ENCODE measurements around the gene RRAGB.
"Not testable (repeated sequence)": the region's sequence is repeated elsewhere in the genome, so short reads cannot be mapped to it uniquely, and the experiment has no call there.

The RRAGB gene

GRCh38 chrX:55717521-55718497, at the start of gene RRAGB:
Gene RRAGB, plus strand, starts transcription at chrX:55717749. Its CDS starts 579 bp downstream, at chrX:55718328.
- DNase-seq (ENCODE audit: low spot score) = peak; percentile 93

DNA sequence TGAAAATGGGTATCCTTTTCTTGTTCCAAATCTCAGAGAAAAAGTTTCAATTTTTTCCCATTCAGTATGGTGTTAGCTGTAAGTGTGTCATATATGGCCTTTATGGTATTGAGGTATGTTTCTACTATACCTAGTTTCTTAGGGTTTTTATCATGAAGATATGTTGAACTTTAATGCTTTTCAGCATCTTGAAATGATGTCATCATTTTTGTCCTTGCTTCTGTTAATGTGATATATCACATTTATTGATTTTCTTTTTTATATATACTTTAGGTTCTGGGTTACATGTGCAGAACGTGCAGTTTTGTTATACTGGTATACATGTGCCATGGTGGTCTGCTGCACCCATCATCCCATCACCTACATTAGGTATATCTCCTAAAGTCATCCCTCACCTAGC, 49.5 kb upstream of the RRAGB start:
- DNase-seq (ENCODE audit: low spot score) = no peak

DNA sequence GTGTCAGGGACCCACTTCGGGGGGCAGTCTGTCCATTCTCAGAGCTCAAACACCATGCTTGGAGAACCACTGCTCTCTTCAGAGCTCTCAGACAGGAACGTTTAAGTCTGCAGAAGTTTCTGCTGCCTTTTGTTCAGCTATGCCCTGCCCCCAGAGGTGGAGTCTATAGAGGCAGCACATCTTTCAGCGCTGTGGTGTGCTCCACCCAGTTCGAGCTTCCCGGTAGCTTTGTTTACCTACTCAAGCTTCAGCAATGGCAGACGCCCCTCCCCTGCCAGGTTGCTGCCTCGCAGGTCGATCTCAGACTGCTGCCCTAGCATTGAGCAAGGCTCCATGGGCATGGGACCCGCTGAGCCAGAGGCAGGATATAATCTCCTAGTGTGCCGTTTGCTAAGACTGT, 29.0 kb upstream of the RRAGB start:
- DNase-seq (ENCODE audit: low spot score) = peak; percentile 11

GRCh38 chrX:55695227-55696018, 22.1 kb upstream of the RRAGB start:
- DNase-seq (ENCODE audit: low spot score) = peak; percentile 61

DNA sequence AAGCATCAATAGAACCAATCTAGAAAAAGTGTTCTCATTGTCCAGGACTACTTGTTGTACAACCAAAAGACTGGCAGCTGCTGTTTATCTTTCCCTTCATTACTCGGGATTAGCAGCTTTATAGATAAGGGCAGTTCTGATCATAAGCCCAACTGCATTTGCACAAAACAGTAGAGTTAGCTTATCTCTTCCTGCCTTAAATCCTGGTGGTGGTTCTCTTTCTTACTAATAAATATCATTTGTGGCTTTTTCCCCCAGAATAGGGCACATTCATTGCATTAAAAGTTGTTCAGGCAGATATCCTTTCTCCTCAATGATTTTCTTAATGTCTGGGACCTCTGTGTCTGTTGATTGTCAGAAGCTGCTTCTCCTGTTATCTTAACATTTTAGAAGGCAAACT, 20.2 kb upstream of the RRAGB start:
- no peak for DNase-seq (ENCODE audit: low spot score)

DNA sequence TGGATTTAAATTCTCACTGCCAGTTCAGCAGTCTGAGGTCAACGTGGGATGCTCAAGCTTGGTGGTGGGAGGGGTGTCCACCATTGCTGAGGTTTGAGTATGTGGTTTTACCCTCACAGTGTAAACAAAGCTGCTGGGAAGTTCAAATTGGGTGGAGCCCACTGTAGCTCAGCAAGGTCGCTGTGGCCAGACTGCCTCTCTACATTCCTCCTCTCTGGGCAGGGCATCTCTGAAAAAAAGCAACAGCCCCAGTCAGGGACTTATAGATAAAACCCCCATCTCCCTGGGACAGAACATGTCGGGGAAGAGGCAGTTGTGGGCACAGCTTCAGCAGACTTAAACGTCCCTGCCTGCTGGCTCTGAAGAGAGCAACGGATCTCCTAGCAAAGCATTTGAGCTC, 14.9 kb upstream of the RRAGB start:
- DNase-seq (ENCODE audit: low spot score) = no peak

GRCh38 chrX:55703436-55703835, 14.1 kb upstream of the RRAGB start:
- DNase-seq (ENCODE audit: low spot score) = not testable (repeated sequence)

GRCh38 chrX:55705066-55705465, 12.5 kb upstream of the RRAGB start:
- DNase-seq (ENCODE audit: low spot score) = not testable (repeated sequence)

GRCh38 chrX:55709735-55710134, 7.8 kb upstream of the RRAGB start:
- no peak for DNase-seq (ENCODE audit: low spot score)

DNA sequence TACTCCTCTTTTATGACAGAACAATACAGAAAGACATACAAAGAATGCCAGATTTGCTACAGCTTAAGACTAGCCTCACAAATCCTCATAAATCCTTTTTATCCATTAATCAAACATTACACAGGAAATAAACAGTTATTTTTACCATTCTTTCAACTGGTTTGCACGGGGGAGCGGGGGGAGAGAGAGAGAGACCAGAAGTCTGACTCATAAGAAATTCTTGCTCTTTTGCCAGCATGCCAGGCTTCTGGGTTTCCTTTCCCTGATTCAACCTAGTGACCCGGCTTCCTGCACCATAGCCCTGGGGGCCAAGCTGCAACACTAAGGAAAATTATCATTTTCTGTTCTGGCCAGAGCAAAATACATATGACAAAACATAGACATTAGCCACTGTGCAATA, 6.8 kb upstream of the RRAGB start:
- no peak for DNase-seq (ENCODE audit: low spot score)

- no peak for DNase-seq (ENCODE audit: low spot score)
Measured at GRCh38 chrX:55713631-55714030, 3.9 kb upstream of the RRAGB start.

DNA sequence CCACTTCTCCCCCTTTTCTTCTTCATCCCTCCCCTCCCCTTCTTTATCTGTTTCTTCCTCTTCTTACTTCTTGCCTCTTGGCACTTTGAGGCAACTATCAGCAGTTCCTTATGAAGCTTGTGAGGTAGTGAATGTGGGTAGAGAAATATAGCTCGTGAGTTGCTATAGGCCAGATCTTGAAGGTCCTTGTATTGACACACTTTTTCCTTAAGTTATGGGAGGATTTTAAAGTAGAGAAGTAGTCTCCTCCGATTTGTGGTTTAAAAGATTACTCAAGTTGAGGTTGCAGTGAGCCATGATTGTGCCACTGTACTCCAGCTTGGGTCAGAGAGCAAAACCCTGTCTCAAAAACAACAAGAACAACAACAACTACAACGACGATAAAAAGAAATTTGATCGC, 3.4 kb upstream of the RRAGB start:
- DNase-seq (ENCODE audit: low spot score) = no peak

GRCh38 chrX:55715847-55716246, 1.7 kb upstream of the RRAGB start:
- no peak for DNase-seq (ENCODE audit: low spot score)

GRCh38 chrX:55716937-55717336, 612 bp upstream of the RRAGB start:
- DNase-seq (ENCODE audit: low spot score) = no peak

- no peak for DNase-seq (ENCODE audit: low spot score)
Measured at GRCh38 chrX:55731826-55732225, 14.3 kb downstream of the RRAGB start.

DNA sequence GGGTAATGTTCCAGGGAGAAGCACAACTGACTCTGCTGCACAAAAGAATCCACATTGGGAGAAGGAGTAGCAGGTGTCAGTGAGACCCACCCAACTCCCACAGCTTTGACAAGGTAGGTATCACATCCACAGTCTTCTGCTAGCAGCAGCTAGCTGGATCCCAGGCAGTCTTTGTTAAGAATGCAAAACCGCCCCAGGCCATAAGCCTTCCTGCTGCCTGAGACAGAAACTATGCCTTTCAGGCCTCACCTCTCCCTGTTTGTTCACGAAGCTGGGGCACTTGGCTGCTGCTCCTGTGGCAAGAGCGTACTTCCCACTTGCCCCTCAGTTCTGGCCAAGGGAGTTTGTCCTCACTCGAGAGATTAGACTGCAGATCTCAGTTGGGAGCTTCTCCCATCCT, 21.4 kb downstream of the RRAGB start:
- no peak for DNase-seq (ENCODE audit: low spot score)

DNA sequence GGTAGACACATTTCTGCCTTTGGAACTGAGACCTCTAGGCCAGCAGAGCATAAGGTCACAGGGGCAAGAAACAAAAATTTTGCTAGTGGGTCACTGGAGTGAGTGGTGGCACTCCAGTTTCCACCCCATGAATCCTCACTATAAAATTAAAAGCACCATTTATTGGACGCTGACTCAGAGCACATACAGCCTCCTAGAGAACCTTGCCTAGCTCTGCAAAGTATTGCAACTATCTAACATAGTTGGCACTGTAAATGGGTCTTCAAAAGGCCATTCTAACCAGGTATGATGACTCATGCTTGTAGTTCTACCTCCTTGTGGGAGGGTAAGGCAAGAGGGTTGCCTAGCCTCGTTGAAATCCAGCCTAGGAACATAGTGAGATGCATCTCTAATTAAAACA, 25.1 kb downstream of the RRAGB start:
- DNase-seq (ENCODE audit: low spot score) = no peak

- not testable (repeated sequence) for DNase-seq (ENCODE audit: low spot score)
Measured at GRCh38 chrX:55748463-55748862, 30.9 kb downstream of the RRAGB start.

DNA sequence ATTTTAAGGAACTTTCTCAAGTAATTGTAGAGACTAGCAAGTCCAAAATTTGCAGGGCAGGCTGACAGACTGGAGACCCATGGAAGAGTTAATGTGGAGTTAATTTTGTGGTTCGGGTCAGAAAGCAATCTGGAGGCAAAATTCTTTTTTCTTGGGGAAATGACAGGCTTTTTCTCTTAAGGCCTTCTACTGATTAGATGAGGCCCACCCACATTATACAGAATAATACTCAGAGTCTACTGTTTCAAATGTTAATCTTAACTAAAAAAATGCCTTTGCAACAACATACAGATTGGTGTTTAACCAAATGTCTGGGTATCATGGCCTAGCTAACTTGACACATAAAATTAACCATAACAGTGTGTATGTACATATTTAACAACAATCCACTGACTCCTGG, 32.7 kb downstream of the RRAGB start:
- no peak for DNase-seq (ENCODE audit: low spot score)

DNA sequence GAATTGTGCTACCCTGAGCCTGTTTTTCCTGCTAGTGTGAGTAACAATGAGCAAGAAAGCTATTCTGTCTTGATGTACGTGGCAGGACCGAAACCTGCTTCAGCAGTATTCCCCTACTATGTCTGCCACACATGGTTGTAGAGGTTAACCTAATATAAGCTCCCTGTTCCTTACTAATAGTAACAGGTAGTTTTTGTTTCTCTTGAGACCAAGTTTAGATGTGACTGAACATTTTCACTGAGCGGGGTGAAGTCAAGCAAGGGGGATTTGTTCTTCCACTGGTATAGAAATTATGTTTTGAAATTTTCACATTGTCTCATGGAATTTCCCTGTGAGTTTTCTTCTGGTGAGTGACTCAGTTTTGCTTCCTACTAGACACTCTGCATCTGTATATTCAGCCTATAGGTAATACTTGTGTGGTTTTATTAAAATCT, 37.3 kb downstream of the RRAGB start:
- DNase-seq (ENCODE audit: low spot score) = no peak

GRCh38 chrX:55758033-55758432, 40.5 kb downstream of the RRAGB start:
- DNase-seq (ENCODE audit: low spot score) = no peak

DNA sequence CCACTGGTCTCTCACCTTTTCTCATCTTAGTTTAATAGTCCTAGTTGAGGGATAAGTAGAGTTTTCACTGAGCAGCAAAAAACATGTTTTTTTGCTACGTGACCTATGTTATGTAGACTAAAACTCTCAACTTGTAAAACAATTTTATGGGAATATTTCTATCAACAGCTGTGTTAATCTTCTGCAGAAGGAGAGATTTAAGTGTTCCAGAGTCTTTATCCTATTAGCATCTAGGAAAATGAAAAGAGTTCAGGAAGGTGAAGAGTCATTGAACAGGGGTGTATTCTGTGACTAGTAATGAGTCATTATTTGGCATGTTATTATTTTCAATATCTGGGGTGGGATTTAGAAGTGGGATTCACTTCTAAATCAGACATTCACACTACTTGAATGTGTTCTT, 41.9 kb downstream of the RRAGB start:
- DNase-seq (ENCODE audit: low spot score) = no peak

GRCh38 chrX:55767100-55767499, 49.6 kb downstream of the RRAGB start:
- DNase-seq (ENCODE audit: low spot score) = no peak

All from CD4-positive, alpha-beta T cell treated with Interleukin-6 at 100 ng/mL for 8 hours (primary cell).